AG04450 (cell line): ENCODE measurements around the gene IL5RA. TPM values are rescaled to one million over a fixed set of nuclear protein-coding genes. Genes with fewer than 3 reads are reported as not detected.

ENCODE experiments used
- CTCF ChIA-PET: fragments of 300-600, 350-600 bp; formaldehyde crosslinking; extraction: SDS; loops from one replicate; lab custom pipeline; 2022; ENCODE audit warnings: antibody characterized with exemption, inconsistent platforms; lab: Charles Lee
- POLR2A ChIA-PET: fragments of 350-600 bp; formaldehyde crosslinking; extraction: SDS; loops from one replicate; lab custom pipeline; 2021; ENCODE audit warnings: antibody characterized with exemption, inconsistent platforms; lab: Yijun Ruan, JAX
- DNase-seq: peaks from one replicate; pipeline ENCODE4 v3.0.0-alpha.2; 2011; ENCODE audit warnings: low read depth, low spot score
- H3K27ac ChIP-seq: one replicate; pipeline ENCODE4 v1.5.1; 2012; ENCODE audit warnings: low read depth, low read length, control low read depth
- H3K27me3 ChIP-seq: one replicate; pipeline ENCODE4 v1.6.0; 2012; ENCODE audit warnings: low read length; ENCODE audit not compliant: control insufficient read depth, insufficient read depth
- H3K4me3 ChIP-seq: 2 replicates; pipeline ENCODE4 v1.5.1; 2011; ENCODE audit warnings: mild to moderate bottlenecking, low read depth, low read length, control low read depth
- H3K9me3 ChIP-seq: 2 replicates; pipeline ENCODE4 v1.5.1; 2012; ENCODE audit warnings: low read length; ENCODE audit not compliant: control insufficient read depth, insufficient read depth
- polyA plus RNA-seq: library from polyadenylated mRNA; depleted of rRNA; stranded (reverse); fragments of >200 nt; gene quantifications from 2 replicates; pipeline ENCODE4 v1.2.3, GENCODE V29; 2011
- TF ChIP-seq, protein P1 (sequence below): IDR thresholded peaks from 2 replicates; pipeline ENCODE4 v1.5.1; 2011; ENCODE audit warnings: low read depth, low read length, control low read depth, inconsistent platforms

The IL5RA gene
- polyA plus RNA-seq, 1 experiment: not detected

DNA sequence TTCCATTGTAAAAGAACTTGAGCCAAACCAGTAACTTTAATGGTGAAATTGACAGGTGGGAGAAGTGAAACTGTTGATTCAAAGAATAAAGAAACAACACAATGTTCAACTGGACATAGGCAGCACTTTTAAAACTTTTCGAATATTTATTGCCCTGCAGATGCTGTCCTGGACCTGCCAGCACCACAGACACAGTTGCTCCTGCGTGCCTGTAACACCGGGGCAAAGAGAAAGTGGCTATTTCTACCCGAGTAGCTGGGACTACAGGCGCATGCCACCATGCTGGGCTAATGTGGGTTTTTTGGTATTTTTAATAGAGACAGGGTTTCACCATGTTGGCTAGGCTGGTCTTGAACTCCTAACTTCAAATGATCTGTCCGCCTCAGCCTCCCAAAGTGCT is 7.4 kb downstream of the IL5RA start:
- Histone ChIP-seq H3K4me3 (no peak overlapping the region), H3K27me3 (no peaks in the 10 kb centered on the region), H3K9me3 (no peaks in the 10 kb centered on the region), H3K27ac (no peak overlapping the region)
- no peak for DNase-seq
- TF ChIP-seq, protein P1, sequence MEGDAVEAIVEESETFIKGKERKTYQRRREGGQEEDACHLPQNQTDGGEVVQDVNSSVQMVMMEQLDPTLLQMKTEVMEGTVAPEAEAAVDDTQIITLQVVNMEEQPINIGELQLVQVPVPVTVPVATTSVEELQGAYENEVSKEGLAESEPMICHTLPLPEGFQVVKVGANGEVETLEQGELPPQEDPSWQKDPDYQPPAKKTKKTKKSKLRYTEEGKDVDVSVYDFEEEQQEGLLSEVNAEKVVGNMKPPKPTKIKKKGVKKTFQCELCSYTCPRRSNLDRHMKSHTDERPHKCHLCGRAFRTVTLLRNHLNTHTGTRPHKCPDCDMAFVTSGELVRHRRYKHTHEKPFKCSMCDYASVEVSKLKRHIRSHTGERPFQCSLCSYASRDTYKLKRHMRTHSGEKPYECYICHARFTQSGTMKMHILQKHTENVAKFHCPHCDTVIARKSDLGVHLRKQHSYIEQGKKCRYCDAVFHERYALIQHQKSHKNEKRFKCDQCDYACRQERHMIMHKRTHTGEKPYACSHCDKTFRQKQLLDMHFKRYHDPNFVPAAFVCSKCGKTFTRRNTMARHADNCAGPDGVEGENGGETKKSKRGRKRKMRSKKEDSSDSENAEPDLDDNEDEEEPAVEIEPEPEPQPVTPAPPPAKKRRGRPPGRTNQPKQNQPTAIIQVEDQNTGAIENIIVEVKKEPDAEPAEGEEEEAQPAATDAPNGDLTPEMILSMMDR: no peak
- CTCF ChIA-PET: no interaction called here
- POLR2A ChIA-PET: no interaction called here

DNA sequence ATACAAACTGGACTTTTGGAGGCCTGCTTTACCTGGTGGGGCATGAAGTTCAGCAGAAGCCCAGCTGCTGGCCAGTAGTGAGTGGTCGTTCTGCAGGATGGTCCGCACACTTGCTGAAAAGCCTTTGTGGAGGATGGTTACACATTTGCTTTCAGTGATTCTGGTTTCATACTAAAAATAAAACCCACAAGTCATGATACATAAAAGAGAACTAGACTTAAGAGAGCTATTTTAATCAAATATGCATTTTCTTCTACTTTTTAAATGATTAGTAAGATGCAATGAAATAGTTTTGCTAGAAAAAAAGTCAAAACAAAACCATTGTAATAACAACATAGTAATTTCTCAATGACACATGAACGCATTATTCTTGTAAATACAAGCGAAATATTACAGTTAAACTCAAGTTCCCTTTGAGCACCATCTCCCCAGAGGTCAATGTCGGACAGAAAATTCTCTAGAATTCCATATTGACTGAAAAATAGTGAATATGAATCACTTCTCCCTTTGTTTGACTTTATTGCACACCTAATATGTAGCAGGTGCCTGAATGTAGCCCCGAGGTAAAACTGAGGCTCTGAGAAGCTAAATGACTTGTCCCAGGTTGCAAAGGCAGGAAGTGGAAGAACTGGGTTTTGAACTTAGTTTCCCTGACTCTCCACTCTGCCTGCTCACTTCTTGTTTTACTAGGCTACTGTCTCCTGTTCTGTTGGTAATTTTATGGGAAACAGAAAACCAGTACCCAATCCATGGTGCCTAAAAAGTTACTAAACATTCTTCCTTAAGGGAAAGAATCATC is 8.3 kb downstream of the IL5RA start:
- H3K4me3 ChIP-seq: no peak overlapping the region
- POLR2A ChIA-PET: no interaction called here
- H3K27me3 ChIP-seq: no peaks in the 10 kb centered on the region
- no peak for DNase-seq
- TF ChIP-seq, protein P1: no peak
- H3K9me3 ChIP-seq: no peaks in the 10 kb centered on the region
- CTCF ChIA-PET: no interaction called here
- H3K27ac ChIP-seq: no peak overlapping the region

GRCh38 chr3:3097958-3098357 is 12.2 kb downstream of the IL5RA start:
- POLR2A ChIA-PET: no interaction called here

DNA sequence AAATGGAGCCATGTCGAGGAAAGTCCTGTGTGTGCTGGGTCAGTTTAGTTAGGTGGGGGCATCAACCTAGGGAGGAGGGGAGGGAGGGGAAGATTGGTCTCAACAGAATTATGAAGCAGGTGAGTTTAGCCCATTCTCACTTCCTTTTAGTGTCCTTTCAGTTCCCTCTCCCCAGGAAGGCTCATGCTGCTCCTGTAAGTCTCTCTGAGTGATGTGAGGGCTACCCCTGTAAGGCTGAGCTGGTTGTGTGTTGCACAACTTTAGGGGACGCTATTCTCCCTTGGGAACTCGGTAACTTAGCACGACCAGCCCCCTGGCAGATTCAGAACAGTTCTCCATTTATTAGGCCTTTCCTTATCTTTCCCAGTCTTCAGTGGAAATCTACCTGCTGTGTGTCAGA is 21.2 kb downstream of the IL5RA start:
- Histone ChIP-seq H3K27ac (no peak overlapping the region), H3K27me3 (no peaks in the 10 kb centered on the region), H3K4me3 (no peak overlapping the region), H3K9me3 (peaks cover 7% of the 10 kb centered on the region)
- DNase-seq: no peak
- ChIA-PET POLR2A (no interaction called here), CTCF (no interaction called here)
- TF ChIP-seq, protein P1: no peak

More at GRCh38 chr3:3097958-3098357, 12.2 kb downstream of the IL5RA start:
- no peak overlapping the region for H3K27ac ChIP-seq
- H3K9me3 ChIP-seq: no peaks in the 10 kb centered on the region
- no peak for DNase-seq
- H3K4me3 ChIP-seq: no peak overlapping the region
- CTCF ChIA-PET: no interaction called here
- TF ChIP-seq, protein P1: no peak
- no peaks in the 10 kb centered on the region for H3K27me3 ChIP-seq

DNA sequence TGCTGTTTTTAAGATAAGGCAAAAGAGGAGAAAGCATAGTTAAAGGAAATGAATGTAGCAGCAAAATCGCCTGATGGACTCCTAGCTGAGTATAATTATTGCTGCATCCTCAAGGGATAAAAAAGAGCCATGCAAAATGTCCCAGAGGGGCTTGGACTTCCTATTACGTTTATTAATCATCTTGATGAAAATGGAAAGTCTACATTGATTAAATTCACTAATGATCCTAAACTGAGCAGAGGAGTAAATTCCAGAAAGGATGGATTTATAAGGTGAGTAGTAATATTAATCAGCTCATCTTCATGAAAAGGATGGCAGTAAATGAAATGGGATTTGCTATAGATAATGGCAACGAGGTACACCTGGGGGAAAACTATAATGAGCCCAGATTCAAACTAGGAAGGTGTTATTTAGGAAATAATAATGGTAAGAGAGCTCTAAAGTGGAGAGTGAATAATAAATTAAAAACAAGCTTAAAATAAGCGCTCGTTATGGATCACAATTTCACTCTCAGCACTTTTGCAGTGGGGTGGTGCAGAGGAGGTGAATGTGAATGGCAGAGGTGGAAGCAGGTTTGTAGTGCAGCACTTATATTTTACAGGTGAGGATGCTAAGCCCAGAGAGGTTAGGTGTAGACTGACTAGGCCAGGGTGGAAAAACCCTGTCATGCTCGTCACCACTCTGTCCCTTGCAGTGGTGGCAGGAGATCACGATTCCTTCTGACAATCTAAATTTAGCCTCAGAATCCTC is 22.3 kb downstream of the IL5RA start:
- Histone ChIP-seq H3K4me3 (no peak overlapping the region), H3K9me3 (peaks cover 10% of the 10 kb centered on the region), H3K27me3 (no peaks in the 10 kb centered on the region), H3K27ac (no peak overlapping the region)
- no peak for DNase-seq
- TF ChIP-seq, protein P1: no peak
- CTCF ChIA-PET: no interaction called here
- POLR2A ChIA-PET: no interaction called here
